Measurements from ENCODE around the gene GHSR.

Gene GHSR, protein sequence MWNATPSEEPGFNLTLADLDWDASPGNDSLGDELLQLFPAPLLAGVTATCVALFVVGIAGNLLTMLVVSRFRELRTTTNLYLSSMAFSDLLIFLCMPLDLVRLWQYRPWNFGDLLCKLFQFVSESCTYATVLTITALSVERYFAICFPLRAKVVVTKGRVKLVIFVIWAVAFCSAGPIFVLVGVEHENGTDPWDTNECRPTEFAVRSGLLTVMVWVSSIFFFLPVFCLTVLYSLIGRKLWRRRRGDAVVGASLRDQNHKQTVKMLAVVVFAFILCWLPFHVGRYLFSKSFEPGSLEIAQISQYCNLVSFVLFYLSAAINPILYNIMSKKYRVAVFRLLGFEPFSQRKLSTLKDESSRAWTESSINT

DNA sequence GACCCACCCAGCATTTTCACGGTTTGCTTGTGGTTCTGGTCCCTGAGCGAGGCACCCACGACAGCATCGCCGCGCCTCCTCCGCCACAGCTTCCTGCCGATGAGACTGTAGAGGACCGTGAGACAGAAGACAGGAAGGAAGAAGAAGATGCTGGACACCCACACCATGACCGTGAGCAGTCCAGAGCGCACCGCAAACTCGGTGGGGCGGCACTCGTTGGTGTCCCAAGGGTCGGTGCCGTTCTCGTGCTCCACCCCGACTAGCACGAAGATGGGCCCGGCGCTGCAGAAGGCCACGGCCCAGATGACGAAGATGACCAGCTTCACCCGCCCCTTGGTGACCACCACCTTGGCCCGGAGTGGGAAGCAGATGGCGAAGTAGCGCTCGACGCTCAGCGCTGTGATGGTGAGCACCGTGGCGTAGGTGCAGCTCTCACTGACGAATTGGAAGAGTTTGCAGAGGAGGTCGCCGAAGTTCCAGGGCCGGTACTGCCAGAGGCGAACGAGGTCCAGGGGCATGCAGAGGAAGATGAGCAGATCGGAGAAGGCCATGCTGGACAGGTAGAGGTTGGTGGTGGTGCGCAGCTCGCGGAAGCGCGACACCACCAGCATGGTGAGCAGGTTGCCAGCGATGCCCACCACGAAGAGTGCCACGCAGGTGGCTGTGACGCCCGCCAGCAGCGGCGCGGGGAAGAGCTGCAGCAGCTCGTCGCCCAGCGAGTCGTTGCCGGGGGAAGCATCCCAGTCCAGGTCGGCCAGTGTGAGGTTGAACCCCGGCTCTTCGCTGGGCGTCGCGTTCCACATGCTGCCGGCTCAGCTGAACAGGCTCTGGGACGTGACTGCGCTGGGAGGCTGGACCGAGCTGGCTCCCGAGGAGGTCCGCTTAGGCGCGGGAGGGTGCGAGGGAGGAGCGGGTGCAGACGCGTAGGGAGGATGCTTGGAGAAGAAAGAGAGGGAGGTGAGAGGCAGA is at the start of gene GHSR:
TSS of gene GHSR (minus strand) at position 846 of the 969 bp plus-strand sequence. CDS start at position 803, 43 bp downstream.
- no peak for DNase-seq

DNA sequence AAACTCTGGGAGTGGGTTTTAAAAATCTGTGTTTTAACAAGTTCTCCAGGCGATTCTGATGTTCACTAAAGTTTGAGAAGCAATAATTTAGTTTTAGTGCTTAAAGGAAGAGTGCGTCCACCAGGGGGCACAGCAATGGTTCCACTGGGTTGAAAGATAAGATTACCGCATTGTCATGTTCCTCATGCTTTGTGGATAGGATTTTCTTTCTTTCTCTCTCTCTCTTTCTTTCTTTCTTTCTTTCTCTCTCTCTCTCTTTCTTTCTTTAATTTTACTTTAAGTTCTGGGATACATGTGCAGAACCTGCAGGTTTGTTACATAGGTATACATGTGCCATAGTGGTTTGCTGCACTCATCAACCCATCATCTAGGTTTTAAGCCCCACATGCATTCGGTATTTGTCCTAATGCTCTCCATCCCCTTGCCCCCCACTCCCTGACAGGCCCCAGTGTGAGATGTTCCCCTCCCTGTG is 42.0 kb upstream of the GHSR start:
- peak; percentile 32 to 52 for DNase-seq

DNA sequence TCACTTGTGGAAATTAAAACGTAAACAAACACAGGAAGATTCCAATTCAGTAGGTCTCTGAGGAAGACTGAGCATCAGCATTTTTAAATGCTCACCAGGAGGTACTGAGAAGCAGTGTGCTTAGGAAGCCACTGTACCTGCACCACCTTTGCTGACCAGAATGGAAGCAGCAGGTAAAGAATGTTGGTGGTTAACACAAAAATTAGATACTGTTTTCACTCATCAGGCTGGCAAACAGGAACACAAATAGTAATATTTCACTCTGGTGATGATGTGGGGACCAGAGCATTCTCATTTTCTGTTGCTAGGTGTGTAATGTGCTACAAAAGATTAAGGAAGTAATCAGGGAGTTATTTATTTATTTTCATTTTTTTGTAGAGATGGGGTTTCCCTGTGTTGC is 29.9 kb upstream of the GHSR start:
- no peak for DNase-seq

DNA sequence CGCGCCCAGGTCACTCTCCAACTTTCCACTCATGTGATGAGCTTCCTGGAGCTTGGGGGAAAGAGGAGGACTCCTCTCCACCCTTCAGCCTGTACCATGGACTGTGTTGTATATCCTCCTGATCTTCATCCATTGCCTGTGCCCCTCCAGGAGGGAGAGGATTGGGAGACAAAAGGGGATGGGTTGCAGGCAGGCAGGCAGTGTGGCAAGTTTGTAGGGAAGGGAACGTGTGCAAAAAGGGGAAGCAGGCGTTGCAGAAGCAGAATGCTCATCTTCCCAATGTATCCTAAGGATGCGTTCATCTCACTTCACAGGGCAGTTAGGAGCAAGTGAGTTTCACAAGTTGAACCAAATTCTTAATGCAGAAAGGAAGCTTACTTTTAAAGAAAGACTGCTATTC is 28.1 kb upstream of the GHSR start:
- no peak for DNase-seq

DNA sequence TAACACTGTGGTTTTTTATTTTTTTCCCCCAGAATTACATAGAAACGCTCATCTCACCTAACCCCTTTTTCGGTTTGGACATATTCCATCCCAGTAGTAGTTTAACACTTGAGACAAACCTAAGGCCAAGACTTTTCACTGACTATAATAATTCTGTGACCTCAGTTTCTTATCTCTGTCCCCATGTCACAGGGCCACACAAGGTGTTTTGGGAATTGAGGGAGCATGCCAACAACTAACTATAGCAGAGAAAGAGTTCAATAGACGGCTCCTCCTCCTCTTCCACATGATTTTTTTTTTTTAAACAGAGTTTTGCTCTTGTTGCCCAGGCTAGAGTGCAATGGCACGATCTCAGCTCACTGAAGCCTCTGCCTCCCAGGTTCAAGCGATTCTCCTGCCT is 27.4 kb upstream of the GHSR start:
- no peak for DNase-seq

DNA sequence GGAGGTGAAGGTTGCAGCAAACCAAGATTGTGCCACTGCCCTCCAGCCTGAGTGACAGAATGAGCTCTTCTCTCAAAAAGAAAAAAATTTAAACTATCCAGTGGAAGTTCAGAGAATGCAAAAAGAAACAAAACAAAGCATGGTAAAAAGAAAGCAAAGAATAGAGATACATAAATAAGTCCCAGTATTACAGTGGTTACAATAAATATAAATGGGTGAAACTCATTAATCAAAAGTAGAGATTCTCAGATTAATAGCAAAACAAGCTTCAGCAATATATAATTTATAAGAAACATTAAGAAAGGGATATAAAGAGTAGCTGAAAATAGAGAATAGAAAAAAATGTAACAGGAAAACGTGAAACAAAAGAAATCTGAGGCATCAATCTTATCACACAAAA is 23.6 kb upstream of the GHSR start:
- DNase-seq: no peak

DNA sequence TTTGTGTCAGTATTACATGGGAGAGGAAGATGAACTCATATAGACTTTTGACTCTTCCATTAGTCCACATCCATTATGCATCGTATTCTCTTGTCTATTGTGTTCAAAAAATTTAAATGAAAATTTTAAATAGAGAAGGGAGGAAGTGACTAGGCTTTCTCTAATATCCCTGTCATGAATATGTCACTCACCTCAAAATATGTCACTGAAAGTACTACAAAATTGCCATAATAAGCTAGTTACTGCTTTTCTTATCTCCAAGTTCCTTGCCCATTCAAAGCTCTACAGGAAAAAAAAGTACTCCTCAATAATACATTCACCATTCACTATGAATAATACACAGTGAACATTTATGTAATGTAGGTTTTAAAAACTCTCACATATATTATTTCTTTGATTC is 22.3 kb upstream of the GHSR start:
- DNase-seq: no peak

DNA sequence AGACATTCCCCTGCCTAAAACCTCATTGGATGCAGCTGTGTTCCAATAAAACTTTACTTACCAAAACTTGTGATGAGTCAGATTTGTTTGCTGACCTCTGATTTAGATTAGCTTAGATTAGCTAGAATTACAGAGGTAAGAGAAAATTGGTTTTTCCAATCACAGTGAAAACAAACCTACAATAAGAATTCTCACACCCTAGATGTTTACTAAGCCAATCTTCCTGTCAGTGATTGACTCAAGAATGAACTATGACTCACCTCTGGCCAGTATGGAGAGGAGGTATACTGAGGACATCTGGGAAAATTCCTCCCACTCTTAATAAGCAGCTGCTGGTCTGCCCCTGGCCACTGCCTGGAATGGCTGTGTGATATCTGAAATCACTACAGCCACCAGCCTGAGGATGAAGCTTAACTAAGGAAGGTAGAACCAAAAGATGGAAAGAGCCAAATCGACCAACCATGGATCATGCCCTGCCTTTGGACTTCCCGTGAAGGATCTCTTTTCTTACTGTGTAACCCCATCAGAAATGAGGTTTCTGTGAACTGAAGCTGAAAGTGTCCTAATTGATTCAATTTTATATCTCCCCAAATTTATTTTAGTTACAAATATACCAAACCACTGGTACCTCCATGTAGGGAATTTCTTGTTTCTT is 19.0 kb upstream of the GHSR start:
- DNase-seq: no peak

DNA sequence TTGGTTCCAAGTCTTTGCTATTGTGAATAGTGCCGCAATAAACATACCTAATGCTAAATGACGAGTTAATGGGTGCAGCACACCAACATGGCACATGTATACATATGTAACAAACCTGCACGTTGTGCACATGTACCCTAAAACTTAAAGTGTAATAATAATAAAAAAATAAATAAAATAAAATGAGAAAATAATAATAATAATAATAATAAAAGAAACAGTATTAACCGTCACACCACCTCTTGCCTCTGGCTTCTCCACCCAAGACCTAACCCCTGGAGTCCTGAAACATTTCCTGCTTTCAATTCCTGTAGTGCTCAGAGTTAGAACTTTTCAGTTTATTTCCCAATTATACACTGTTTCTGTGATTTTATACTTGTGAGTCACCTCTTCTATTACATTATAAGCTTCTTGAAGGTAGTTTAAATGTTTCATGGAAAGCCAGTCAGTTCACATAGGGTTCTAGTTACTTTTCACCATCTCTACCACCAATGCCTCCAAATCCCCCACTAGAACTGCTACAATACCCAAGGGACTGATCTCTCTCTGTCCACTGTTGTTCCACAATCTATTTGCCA is 18.4 kb upstream of the GHSR start:
- DNase-seq: no peak

DNA sequence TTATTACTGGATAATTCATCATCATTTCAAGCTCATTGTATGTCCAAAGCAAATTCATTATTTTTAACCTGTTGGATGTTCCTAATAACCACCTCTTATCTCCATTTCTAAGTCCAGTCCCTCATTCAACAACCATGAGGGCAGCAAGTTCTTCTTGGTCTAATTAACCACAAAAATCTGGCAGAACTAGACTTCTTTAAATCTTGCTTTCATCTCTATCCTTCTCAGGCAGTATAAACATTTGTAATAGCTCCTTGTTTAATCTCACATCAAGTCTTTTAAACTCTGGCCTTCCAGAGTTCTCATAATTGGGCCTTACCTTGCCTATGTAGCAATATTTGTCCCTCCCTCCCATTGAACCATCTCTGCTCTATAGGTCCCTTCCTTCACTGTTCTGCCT is 17.0 kb upstream of the GHSR start:
- no peak for DNase-seq

DNA sequence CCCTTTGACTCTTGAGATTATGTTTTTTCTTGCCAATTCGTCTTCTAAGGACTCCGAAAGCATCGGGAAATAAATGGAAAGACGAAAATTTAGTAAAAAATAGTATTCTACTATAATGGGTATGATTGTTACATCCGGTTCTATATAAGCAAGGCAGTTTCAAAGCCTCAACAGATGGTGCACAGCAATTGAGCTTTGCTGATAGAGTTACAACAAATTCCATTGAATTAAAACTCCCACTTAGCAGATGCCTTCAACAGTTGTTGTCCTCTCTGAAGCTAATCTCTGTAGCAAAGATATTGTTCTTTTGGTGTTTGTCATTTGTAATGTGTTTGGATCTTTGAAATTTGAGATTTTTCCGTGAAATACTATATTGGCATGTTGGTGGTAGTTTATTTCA is 16.1 kb upstream of the GHSR start:
- peak in 1 of 2 donors; percentile 8 for DNase-seq

DNA sequence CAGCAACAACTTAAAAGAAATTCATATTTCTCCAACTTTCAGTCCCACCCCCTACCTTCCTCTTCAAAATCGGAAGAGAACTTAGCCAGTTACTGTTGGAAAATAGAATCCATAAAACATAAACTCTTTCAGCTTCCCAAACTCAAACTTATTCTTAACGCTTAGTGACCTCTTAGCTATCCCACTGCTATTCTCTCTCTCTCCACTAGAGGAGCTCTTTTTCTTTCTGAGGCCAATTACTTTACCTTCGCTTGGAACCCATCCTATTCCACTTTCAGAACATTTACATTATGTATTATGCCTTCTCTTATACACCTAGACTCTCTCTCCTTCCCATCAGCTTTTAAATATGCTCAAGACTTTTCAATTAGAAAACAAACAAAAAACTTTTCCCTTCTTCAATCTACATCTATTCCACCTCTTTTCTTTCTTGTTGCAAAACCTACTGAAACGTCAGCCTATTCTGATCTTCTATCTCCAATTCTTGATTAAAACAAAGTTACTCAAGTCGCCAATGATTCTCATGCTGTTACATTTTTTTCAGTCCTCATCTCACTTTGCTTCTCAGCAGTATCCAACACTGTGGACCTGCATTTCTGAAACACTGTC is 13.4 kb upstream of the GHSR start:
- DNase-seq: peak in 1 of 2 donors; percentile 6

DNA sequence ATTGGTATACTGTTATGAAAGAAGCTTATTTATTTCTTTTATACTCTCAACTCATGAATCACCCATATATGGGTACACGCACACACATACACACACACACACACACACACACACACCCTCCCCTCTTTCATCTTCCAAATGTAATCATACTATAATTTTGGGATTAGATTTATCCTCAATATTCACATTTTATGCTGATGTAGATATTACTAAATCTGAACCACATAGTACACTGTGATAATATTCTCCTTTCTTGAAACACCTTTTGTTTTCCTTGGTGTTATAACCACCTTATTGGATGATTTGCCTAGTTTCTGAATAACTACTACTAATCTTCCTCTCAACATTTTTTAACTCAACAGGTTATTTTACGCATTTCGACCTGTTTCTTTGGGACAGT is 8.1 kb upstream of the GHSR start:
- no peak for DNase-seq

DNA sequence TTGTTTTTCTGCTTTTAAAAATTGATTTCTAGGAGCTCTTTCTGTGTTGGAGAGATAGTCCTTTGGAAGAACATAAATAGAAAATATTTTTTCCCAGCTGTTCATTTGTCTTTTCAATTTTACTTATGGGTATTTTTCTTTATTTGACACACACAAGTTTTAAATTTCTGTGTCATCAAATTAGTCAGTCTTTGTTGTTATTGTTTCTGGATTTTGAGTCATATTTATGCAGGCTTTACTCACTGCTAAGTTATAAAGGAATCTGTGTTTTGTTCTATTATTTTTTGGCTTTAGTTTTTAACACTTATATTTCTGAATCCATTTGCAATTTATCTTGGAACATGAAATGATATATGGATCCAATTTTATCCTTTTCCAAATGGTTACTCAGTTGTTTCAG is 5.9 kb upstream of the GHSR start:
- DNase-seq: no peak

DNA sequence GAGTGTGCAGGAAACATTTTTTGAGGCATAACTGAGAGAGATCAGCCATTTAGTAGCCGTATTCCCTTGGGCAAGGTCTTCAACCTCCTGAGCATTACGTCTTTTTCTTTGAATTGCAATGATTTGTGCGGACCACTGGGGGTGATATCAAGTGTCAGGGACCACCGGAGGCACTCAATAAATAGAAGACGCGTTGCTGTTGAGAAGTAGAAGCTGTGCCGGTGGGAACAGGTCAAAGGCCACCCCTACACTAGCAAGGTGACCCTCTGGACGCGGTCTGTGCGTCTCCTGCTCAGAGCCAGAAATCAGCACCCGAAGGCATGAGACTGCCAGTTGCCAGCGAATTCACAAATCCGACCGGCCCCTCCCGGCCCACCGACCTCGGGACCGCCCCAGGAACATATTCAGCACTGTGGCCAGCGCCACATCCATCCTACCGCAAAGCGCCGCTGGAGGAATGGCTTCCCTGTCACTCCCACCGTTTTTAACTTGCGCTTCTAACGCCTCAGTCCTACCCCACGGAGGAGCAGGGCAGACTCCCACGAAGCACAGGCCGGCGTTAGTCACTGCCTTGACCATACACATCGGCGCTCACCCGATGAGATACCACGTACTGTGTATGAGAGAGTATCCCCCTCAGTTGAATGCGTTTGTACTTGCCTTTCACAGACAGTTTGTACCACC is 1.4 kb upstream of the GHSR start:
- no peak for DNase-seq

DNA sequence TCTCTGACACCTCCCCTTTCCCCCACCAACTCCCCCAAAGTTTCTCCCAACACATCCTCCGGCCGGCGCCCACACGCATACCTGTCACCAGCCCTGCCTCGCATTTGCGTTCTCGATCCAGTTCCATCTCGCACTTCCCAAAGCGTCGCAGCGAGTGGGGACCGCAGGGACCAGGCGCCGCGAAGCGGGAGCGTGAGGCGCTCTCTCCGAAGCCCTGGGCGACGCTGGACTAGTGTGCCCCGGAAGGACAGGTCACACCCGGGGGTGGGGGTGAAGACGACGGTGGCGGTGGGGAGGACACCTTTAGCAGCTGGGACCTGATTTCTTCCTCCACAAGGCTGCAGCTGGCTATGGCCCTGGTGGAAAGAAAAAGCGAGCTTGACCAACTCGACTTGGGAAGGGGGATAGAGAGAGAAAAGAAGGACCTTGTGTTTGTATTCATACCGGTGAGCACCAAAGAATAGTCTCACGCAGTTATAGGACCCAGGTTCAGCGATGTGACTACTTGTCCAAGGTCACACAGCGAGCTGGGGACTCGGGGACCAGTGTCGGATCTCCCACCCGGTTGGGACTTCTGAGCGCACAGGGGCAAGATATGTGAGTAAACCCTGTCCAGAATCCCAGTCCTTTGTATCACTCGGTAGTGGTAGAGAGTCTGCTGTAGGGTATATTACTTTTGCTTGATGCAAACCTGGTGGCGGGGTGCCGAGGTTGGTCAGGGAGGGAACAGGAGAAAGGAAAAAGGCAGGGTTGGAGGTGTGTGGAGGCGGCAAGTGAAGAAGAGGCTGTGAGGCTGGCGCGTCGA is 607 bp upstream of the GHSR start:
- DNase-seq: no peak

DNA sequence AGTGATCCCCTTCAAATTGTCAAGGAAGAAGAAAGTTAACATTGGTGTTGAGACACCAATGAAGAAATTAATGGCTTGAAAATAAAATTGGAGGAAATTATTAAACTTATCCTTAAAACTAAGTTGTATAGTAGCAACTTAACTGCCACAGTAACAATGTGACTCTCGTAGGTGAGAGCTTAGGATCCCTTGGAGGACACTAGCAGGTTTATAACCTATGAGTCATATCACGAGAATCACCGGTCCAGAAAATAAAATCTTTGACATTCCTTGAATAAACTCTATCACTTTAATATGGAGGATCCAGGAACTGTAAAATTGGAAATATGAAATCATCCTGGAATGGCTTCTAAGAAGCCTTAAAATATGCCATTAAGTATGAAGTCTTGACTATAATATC is 2.1 kb downstream of the GHSR start:
- DNase-seq: no peak

DNA sequence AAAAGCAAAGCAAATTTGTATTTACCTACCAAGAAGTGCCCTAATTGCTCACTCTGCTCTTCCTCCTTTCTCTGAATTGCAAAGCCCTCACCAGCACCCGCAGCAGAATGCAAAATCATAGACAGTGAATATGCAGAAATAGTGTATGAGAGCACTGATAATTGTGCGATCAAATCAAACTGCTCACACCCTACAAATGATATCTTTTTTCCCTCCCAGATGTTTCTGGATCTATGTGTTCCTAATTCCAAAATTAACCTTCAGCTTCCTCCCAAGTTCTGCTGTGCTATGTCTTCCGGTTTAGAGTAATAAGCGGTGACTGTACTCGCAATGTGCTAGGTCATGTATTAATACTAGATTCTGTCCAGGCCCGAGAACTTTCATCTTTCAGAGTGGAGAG is 3.4 kb downstream of the GHSR start:
- no peak for DNase-seq

DNA sequence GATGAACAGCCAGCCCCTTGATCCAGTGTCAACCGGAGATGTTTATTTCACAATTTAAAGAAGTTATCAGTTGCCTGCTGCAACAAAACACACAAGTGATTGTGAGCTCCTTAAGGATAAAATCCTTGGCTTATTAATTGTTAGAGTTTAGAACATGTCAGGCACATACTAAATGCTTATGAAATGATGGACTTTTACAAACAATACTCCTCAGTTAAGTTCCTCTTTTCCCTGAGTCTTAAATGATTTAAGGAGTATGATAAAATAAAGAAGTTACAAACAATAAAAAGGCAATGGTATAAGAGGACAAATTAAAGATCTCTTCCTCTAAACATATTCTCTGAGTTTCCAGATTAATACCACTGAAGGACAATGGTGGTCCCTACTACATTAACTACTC is 5.7 kb downstream of the GHSR start:
- no peak for DNase-seq

DNA sequence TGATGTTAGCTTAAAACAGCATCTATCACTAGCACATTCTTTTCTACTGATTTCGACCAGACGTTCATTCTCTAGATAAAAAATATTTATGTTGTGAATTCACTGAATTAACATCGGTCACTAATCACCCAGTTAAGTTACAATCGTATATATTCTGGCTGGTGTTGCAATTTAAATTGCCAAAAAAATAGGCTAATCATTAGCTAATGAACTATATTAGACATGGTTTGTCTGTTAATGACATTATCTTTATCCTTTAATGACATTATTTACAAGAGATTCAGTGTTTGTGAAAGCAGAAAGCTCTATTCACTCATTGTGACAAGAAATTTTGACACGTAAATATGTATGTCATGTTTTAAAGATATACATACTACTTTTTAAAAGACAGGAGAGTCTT is 6.7 kb downstream of the GHSR start:
- DNase-seq: no peak

DNA sequence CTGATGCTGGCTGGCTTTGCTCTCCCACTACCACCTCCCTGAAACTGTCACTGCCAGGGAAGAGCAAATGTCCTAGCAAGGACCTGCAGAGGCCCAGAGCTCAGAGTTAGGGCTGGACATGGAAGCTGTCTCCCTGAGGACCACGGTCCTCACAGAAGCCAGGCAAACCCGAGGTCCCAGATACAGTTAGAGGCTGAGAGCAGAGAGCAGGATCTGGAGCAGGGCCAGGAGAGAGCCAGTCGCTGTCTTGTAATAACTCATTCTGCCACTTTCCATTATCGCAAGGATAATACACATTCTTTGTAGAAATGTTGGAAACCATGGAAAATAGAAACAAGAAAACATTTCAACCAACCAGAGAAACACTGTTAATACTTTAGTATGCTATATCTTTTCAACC is 10.1 kb downstream of the GHSR start:
- DNase-seq: no peak
